Tibial nerve (tissue), 4 donors: ENCODE measurements around the gene STK38L.

Experiments
- CTCF ChIP-seq, 5 experiments: fragments of 200-600 bp in 3 of 5; fragments of 450-650 bp in 2 of 5; sonication (generic) in 3 of 5; IDR thresholded peaks; one replicate each; pipeline ENCODE4 v1.5.1; 2016 to 2019; ENCODE audit warnings: antibody characterized with exemption in 5 of 5, mild to moderate bottlenecking in 3 of 5, moderate library complexity in 2 of 5
- EP300 ChIP-seq, 2 donors: sonication (generic); formaldehyde crosslinking; IDR thresholded peaks; one replicate each; pipeline ENCODE4 v1.6.1; 2017; ENCODE audit warnings: antibody characterized with exemption in 2 of 2, mild to moderate bottlenecking in 1 of 2

DNA sequence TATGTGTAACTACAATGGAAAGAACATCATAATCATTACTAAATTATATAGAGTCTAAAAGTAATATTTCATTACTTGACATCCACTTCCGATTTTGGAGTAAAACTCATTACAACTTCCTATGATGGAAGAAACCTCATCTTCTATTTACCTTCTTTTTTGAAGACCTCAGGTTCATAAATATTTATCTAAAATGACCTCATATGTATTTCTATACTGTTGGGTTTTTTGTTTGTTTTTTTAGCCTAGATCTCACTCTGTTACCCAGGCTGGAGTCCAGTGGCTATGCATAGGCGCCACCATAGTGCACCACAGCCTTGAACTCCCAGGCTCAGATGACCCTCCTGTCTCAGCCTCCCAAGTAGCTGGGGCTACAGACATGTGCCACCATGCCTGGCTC lies 48.6 kb downstream of the STK38L start:
- TF ChIP-seq EP300 (IDR thresholded peaks at IDR 0.05) (no peak), CTCF (IDR thresholded peaks at IDR 0.05) (no peak)
